T-helper 2 cell treated with Interferon-gamma antibody and Interleukin-4, amounts not matched to agents 5 μg/mL and 100 μg/mL, for 36 hours (primary cell): ENCODE results near the gene PICALM.
A peak's percentile ranks its signal among the peaks of the same experiment; 100 is the strongest.
"Not testable (repeated sequence)": the region's sequence is repeated elsewhere in the genome, so short reads cannot be mapped to it uniquely, and the experiment has no call there.

ENCODE experiments used
- DNase-seq: peaks from one replicate; pipeline ENCODE4 v3.0.0; 2021; ENCODE audit warnings: low spot score
- H3K27ac Mint-ChIP-seq: one replicate; pipeline ENCODE4 v1.8.0; 2021; ENCODE audit warnings: mild to moderate bottlenecking, mixed read lengths
- H3K27me3 Mint-ChIP-seq: one replicate; pipeline ENCODE4 v1.8.0; 2021; ENCODE audit warnings: low read depth, mixed read lengths
- H3K36me3 Mint-ChIP-seq: one replicate; pipeline ENCODE4 v1.8.0; 2021; ENCODE audit warnings: low read depth, mixed read lengths
- H3K4me1 Mint-ChIP-seq: one replicate; pipeline ENCODE4 v1.8.0; 2021; ENCODE audit warnings: low read depth, mixed read lengths
- H3K4me3 Mint-ChIP-seq: one replicate; pipeline ENCODE4 v1.8.0; 2022; ENCODE audit warnings: mild to moderate bottlenecking, moderate library complexity, mixed read lengths
- H3K9me3 Mint-ChIP-seq: one replicate; pipeline ENCODE4 v1.8.0; 2021; ENCODE audit warnings: mixed read lengths

The PICALM gene

GRCh38 chr11:86101493-86101892 lies 32.6 kb upstream of the PICALM start:
- Mint-ChIP-seq H3K4me1 (no peaks in the 10 kb centered on the region), H3K27ac (no peak overlapping the region), H3K4me3 (no peak overlapping the region), H3K9me3 (no peaks in the 10 kb centered on the region), H3K27me3 (peaks cover 10% of the 10 kb centered on the region), H3K36me3 (no peaks in the 10 kb centered on the region)
- DNase-seq, result no peak

- Mint-ChIP-seq H3K27me3 (peaks cover 10% of the 10 kb centered on the region), H3K9me3 (no peaks in the 10 kb centered on the region), H3K36me3 (no peaks in the 10 kb centered on the region), H3K4me1 (no peaks in the 10 kb centered on the region), H3K4me3 (no peak overlapping the region), H3K27ac (no peak overlapping the region)
- no peak for DNase-seq
Observed at GRCh38 chr11:86099874-86100273, 31.0 kb upstream of the PICALM start.

GRCh38 chr11:86097980-86098379 lies 29.1 kb upstream of the PICALM start:
- H3K36me3 Mint-ChIP-seq, result no peaks in the 10 kb centered on the region
- H3K9me3 Mint-ChIP-seq, result no peaks in the 10 kb centered on the region
- no peak overlapping the region for H3K27ac Mint-ChIP-seq
- no peaks in the 10 kb centered on the region for H3K4me1 Mint-ChIP-seq
- H3K27me3 Mint-ChIP-seq, result peaks cover 2% of the 10 kb centered on the region
- H3K4me3 Mint-ChIP-seq, result no peak overlapping the region
- DNase-seq, result no peak

GRCh38 chr11:86091566-86091965 lies 22.7 kb upstream of the PICALM start:
- Mint-ChIP-seq H3K4me3 (no peak overlapping the region), H3K9me3 (no peaks in the 10 kb centered on the region), H3K4me1 (peaks cover 2% of the 10 kb centered on the region), H3K36me3 (no peaks in the 10 kb centered on the region), H3K27ac (no peak overlapping the region), H3K27me3 (peaks cover 5% of the 10 kb centered on the region)
- no peak for DNase-seq

DNA sequence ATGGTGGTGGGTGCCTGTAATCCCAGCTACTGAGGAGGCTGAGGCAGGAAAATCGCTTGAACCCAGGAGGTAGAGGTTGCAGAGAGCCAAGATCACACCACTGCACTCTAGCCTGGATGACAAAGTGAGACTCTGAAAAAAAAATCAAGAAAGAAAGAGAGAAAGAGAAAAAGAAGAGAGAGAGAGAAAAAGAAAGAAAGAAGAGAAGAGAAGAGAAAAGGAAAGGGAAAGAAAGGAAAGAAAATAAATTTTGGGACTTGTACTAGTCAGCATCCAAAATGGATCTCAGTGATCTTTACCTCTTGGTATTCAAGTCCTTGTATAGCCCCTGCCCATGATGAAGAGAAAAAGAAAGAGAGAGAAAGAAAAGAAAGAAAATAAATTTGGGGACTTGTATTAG lies 22.2 kb upstream of the PICALM start:
- no peak overlapping the region for H3K4me3 Mint-ChIP-seq
- no peaks in the 10 kb centered on the region for H3K36me3 Mint-ChIP-seq
- peaks cover 2% of the 10 kb centered on the region for H3K4me1 Mint-ChIP-seq
- no peak for DNase-seq
- peaks cover 5% of the 10 kb centered on the region for H3K27me3 Mint-ChIP-seq
- H3K27ac Mint-ChIP-seq, result no peak overlapping the region
- no peaks in the 10 kb centered on the region for H3K9me3 Mint-ChIP-seq

GRCh38 chr11:86089659-86090058 lies 20.8 kb upstream of the PICALM start:
- Mint-ChIP-seq H3K4me3 (no peak overlapping the region), H3K27me3 (peaks cover 7% of the 10 kb centered on the region), H3K4me1 (peaks cover 2% of the 10 kb centered on the region), H3K9me3 (no peaks in the 10 kb centered on the region), H3K36me3 (no peaks in the 10 kb centered on the region), H3K27ac (no peak overlapping the region)
- no peak for DNase-seq

DNA sequence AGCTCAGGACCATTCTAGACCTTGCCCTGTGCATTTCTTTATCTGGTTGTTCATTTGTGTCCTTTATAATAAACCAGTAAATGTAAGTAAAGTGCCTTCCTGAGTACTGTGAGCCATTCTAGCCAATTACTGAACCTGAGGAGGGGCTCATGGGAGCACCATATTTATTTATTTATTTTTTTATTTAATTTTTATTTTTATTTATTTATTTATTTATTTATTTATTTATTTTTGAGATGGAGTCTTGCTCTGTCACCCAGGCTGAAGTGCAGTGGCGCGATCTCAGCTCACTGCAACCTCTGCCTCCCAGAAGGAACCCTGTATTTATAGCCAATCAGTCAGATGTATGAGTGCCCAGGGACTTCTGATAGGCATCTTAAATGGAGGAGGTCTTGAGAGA lies 18.8 kb upstream of the PICALM start:
- H3K4me1 Mint-ChIP-seq, H3K27me3 Mint-ChIP-seq, H3K27ac Mint-ChIP-seq, H3K4me3 Mint-ChIP-seq, DNase-seq, H3K36me3 Mint-ChIP-seq, H3K9me3 Mint-ChIP-seq: not testable (repeated sequence)

- Mint-ChIP-seq H3K27me3 (peaks cover 7% of the 10 kb centered on the region), H3K4me1 (peaks cover 2% of the 10 kb centered on the region), H3K36me3 (no peaks in the 10 kb centered on the region), H3K9me3 (no peaks in the 10 kb centered on the region), H3K4me3 (no peak overlapping the region), H3K27ac (no peak overlapping the region)
- DNase-seq, result no peak
Observed at GRCh38 chr11:86087256-86087655, 18.4 kb upstream of the PICALM start.

- no peak for DNase-seq
- Mint-ChIP-seq H3K9me3 (no peaks in the 10 kb centered on the region), H3K27ac (no peak overlapping the region), H3K27me3 (peaks cover 3% of the 10 kb centered on the region), H3K4me3 (no peak overlapping the region), H3K4me1 (no peaks in the 10 kb centered on the region), H3K36me3 (no peaks in the 10 kb centered on the region)
Observed at GRCh38 chr11:86081455-86081854, 12.6 kb upstream of the PICALM start.

DNA sequence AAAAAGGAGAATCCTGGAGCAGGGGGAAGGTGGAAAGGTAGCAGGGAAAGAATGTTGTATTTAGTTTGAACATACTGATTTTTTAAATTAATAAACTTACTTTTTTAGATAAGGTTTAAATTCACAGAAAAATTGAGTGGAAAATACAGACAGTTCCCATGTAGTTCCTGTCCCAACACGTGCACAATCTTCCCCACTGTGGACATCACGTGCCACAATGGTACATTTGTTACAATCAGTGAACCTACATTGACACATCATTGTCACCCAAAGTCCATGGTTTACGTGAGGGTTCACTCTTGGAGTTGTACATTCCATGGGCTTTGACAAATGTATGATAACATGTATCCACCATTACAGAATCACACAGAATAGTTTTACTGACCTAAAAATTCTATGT lies 10.5 kb upstream of the PICALM start:
- Mint-ChIP-seq H3K36me3 (no peaks in the 10 kb centered on the region), H3K4me3 (no peak overlapping the region), H3K27ac (no peak overlapping the region), H3K27me3 (peaks cover 2% of the 10 kb centered on the region), H3K9me3 (no peaks in the 10 kb centered on the region), H3K4me1 (no peaks in the 10 kb centered on the region)
- DNase-seq, result no peak

DNA sequence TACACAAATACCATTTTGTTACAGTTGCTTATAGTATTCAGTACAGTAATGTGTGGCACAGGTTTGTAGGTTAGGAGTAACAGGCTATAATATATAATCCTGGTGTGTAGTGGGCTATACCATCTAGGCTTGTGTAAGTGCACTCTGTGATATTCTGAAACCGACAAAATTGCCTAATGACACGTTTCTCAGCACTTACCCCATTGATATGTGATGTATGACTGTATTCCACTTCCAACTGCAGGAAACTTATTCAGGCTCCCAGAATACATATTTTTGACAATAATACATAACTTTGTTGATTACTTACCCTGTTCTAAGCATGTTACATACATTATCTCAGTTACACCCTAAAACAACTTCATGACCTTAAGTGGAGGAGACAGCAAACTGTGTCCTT lies 5.1 kb upstream of the PICALM start:
- Mint-ChIP-seq H3K9me3 (no peaks in the 10 kb centered on the region), H3K27me3 (peaks cover 2% of the 10 kb centered on the region), H3K4me1 (peaks cover 16% of the 10 kb centered on the region), H3K27ac (no peak overlapping the region), H3K36me3 (no peaks in the 10 kb centered on the region), H3K4me3 (no peak overlapping the region)
- DNase-seq, result no peak

GRCh38 chr11:86072211-86072610 lies 3.3 kb upstream of the PICALM start:
- H3K4me3 Mint-ChIP-seq, result no peak overlapping the region
- no peak overlapping the region for H3K27ac Mint-ChIP-seq
- H3K4me1 Mint-ChIP-seq, result peaks cover 16% of the 10 kb centered on the region
- DNase-seq, result no peak
- H3K27me3 Mint-ChIP-seq, result peaks cover 2% of the 10 kb centered on the region
- H3K36me3 Mint-ChIP-seq, result peaks cover 12% of the 10 kb centered on the region
- no peaks in the 10 kb centered on the region for H3K9me3 Mint-ChIP-seq

DNA sequence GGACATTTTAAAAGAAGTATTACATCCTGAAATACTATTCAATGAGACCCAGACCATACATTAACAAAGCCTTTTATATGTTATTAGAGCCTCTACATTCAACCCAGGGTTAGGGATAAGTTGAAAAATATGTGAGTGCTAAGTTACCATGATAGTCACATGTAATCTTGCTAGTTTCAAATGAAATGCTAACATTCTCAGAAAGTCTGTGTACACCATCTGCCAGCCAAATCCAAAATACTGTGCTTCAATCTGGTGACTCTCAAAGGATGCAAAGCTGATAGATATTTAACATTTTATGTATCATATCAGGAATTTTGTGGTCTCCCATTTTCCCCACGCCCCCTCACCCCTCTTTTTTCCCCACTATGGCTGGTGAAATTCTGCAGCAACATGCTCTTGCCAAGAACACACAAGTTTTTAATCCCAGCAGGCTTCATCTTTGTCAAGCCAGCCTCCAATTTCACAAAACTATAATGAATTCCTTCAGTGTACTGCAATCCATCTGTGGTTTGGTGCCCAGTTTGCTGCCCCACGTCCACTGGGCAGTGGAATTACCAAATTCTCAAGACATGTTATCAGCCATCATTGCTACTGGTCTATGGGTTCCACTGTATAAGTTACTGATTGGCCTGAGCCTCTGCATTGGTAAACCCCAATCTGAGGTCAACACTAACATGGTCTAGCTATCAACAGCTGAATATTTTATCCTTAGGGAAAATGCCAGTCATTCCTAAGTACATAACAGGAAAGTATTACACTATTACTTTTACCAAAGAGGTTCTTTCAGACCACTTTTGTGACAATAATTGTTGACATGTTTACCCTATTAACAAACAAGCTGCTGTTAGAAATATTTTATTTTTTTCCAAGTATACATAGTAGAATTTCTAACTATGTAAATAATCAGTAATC lies 1.5 kb upstream of the PICALM start:
- Mint-ChIP-seq H3K27ac (peak overlapping the region; percentile 87), H3K4me1 (peaks cover 25% of the 10 kb centered on the region), H3K27me3 (peaks cover 2% of the 10 kb centered on the region), H3K4me3 (peak overlapping the region; percentile 70), H3K9me3 (no peaks in the 10 kb centered on the region), H3K36me3 (peaks cover 25% of the 10 kb centered on the region)
- DNase-seq, result no peak

- H3K27me3 Mint-ChIP-seq, result peaks cover 2% of the 10 kb centered on the region
- H3K36me3 Mint-ChIP-seq, result peaks cover 25% of the 10 kb centered on the region
- H3K9me3 Mint-ChIP-seq, result no peaks in the 10 kb centered on the region
- no peak for DNase-seq
- H3K4me1 Mint-ChIP-seq, result peaks cover 29% of the 10 kb centered on the region
- H3K4me3 Mint-ChIP-seq, result peak overlapping the region; percentile 70
- peak overlapping the region; percentile 87 for H3K27ac Mint-ChIP-seq
Observed at GRCh38 chr11:86069408-86070101, 671 bp upstream of the PICALM start.
